PC-9 (cell line): ENCODE results near the gene CLEC18B.
"Not testable (repeated sequence)": the region's sequence is repeated elsewhere in the genome, so short reads cannot be mapped to it uniquely, and the experiment has no call there.

Experiments
- EZH2 ChIP-seq: fragments of 200-600 bp; sonication (generic); IDR thresholded peaks from 2 replicates; pipeline ENCODE4 v1.8.0; 2017; ENCODE audit warnings: antibody characterized with exemption, low read depth
- TF ChIP-seq, protein P1 (sequence below): fragments of 200-600 bp; sonication (generic); conservative IDR thresholded peaks from 2 replicates; pipeline ENCODE4 v1.6.1; 2017; ENCODE audit warnings: mixed run types, antibody characterized with exemption, mild to moderate bottlenecking, moderate library complexity

DNA sequence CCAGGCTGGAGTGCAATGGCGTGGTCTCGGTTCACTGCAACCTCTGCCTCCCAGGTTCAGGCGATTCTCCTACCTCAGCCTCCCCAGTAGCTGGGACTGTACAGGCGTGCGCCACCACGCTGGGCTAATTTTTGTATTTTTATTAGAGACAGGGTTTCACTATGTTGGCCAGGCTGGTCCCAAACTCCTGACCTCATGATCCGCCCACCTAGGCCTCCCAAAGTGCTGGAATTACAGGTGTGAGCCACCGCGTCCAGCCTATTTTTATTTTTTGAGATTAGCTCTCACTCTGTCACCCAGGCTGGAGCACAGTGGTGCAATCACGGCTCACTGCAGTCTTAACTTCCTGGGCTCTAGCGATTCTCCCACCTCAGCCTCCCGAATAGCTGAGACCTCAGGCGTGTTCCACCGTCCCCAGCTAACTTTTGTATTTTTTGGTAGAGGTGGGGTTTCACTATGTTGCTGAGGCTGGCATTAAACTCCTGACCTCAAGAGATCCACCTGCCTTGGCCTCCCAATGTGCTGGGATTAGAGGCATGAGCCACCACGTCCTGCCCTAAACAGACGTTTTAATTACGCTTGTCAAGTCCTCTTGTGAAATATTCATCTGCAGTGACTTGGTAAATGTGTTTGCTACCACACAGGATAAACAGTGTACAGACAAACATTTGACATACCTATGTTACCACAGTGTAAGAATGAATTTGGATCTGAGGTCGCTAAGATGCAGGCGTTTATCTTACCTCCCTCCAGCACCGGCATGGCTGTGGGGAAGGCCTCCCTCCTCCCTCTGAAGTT is 50.7 kb downstream of the CLEC18B start:
- TF ChIP-seq EZH2, result not testable (repeated sequence)
- TF ChIP-seq, protein P1, sequence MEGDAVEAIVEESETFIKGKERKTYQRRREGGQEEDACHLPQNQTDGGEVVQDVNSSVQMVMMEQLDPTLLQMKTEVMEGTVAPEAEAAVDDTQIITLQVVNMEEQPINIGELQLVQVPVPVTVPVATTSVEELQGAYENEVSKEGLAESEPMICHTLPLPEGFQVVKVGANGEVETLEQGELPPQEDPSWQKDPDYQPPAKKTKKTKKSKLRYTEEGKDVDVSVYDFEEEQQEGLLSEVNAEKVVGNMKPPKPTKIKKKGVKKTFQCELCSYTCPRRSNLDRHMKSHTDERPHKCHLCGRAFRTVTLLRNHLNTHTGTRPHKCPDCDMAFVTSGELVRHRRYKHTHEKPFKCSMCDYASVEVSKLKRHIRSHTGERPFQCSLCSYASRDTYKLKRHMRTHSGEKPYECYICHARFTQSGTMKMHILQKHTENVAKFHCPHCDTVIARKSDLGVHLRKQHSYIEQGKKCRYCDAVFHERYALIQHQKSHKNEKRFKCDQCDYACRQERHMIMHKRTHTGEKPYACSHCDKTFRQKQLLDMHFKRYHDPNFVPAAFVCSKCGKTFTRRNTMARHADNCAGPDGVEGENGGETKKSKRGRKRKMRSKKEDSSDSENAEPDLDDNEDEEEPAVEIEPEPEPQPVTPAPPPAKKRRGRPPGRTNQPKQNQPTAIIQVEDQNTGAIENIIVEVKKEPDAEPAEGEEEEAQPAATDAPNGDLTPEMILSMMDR, result not testable (repeated sequence)
